Measurements from ENCODE around the gene APOBEC2. TPM values are rescaled to one million over a fixed set of nuclear protein-coding genes. Genes with fewer than 3 reads are reported as not detected.
A peak's percentile ranks its signal among the peaks of the same experiment; 100 is the strongest.

Gene APOBEC2
- total RNA-seq, 1 experiment from 2014 or later, result 4.8 TPM

DNA sequence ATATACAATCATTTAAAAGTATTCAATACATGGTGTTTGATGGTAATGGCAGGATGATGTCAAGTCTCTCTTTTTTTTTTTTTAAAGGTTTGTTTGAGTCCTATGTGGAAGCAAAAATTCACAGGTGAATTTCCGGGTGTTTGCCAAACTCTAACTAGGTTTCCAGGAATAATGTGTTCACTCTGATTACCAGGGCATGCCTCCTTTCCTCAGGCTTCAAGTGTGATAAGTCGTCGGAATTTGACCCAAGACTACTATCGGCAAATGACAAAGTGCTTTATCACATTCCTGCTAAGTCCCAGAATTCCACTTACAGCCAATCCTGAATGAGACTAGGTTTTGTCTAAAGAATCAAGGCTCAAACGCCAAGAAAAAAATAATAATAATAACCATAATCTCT is 11.8 kb downstream of the APOBEC2 start:
- H3K4me3 ChIP-seq (ENCODE audit: low read depth, low read length), result no peak overlapping the region

GRCh38 chr6:41065550-41066026 is 12.6 kb downstream of the APOBEC2 start:
- peaks cover 60% of the 10 kb centered on the region for H3K4me1 Mint-ChIP-seq (ENCODE audit: low read depth, unreplicated experiment)
- BruUV-seq (replicated peaks), result no TSS peak
- peak overlapping the region; percentile 77 for H3K27ac Mint-ChIP-seq (ENCODE audit: unreplicated experiment)
- Histone ChIP-seq H3K9me3 (no peaks in the 10 kb centered on the region), H3K4me3 (ENCODE audit: low read depth, low read length) (no peak overlapping the region), H3K4me1 (peaks cover 68% of the 10 kb centered on the region), H3K27me3 (replicated peaks; ENCODE audit: control insufficient read depth, insufficient read depth, low read length) (no peaks in the 10 kb centered on the region), H3K36me3 (ENCODE audit: control insufficient read depth, insufficient read depth, low read length) (no peaks in the 10 kb centered on the region; the same call in 1 of the 2 replicates)
- DNase-seq, result no peak
- CTCF ChIA-PET, result interaction anchor here (0.9 to 1.0 kb wide), 4 partner anchors 19 to 33 kb away, joined by 3 to 4 read pairs (median 3); no protein-coding TSS in a partner anchor
- POLR2A ChIA-PET, result no interaction called here
- no peaks in the 10 kb centered on the region for H3K27me3 Mint-ChIP-seq (ENCODE audit: insufficient read depth, unreplicated experiment)
- TF ChIP-seq CTCF (IDR thresholded peaks at IDR 0.05; ENCODE audit: insufficient read depth in 1 of 2, low read depth in 1 of 2, low read length in 1 of 2, severe bottlenecking in 1 of 2, unreplicated experiment in 1 of 2), result no peak
- intact Hi-C loops (cut with micrococcal nuclease; ENCODE audit: unreplicated experiment), result loop anchor here (1.0 to 10.0 kb wide), 7 partner anchors 16 to 351 kb away; no protein-coding TSS in a partner anchor
- peak overlapping the region; percentile 70 for H3K4me3 Mint-ChIP-seq (ENCODE audit: unreplicated experiment)
- H3K36me3 Mint-ChIP-seq (ENCODE audit: insufficient read depth, unreplicated experiment), result peaks cover 33% of the 10 kb centered on the region
- no peaks in the 10 kb centered on the region for H3K9me3 Mint-ChIP-seq (ENCODE audit: unreplicated experiment)

More for the DNA sequence above, 11.8 kb downstream of the APOBEC2 start:
- Histone ChIP-seq H3K36me3 (ENCODE audit: control insufficient read depth, insufficient read depth, low read length) (no peaks in the 10 kb centered on the region; the same call in 1 of the 2 replicates), H3K4me1 (peaks cover 70% of the 10 kb centered on the region), H3K9me3 (no peaks in the 10 kb centered on the region), H3K27me3 (replicated peaks; ENCODE audit: control insufficient read depth, insufficient read depth, low read length) (no peaks in the 10 kb centered on the region)
- CTCF ChIA-PET, result interaction anchor here (0.7 to 1.5 kb wide), 4 partner anchors 10 to 699 kb away, joined by 3 to 10 read pairs (median 4); no protein-coding TSS in a partner anchor
- intact Hi-C loops (cut with micrococcal nuclease; ENCODE audit: unreplicated experiment), result loop anchor here (1.0 to 10.0 kb wide), 7 partner anchors 16 to 350 kb away; no protein-coding TSS in a partner anchor
- no peak for TF ChIP-seq CTCF (IDR thresholded peaks at IDR 0.05; ENCODE audit: insufficient read depth in 1 of 2, low read depth in 1 of 2, low read length in 1 of 2, severe bottlenecking in 1 of 2, unreplicated experiment in 1 of 2)
- POLR2A ChIA-PET, result interaction anchor here (0.7 kb wide), 1 partner anchor 350 kb away, joined by 6 read pairs; no protein-coding TSS in a partner anchor
- BruUV-seq (replicated peaks), result no TSS peak
- no peaks in the 10 kb centered on the region for H3K27me3 Mint-ChIP-seq (ENCODE audit: insufficient read depth, unreplicated experiment)
- H3K4me3 Mint-ChIP-seq (ENCODE audit: unreplicated experiment), result peak overlapping the region; percentile 70
- peaks cover 41% of the 10 kb centered on the region for H3K36me3 Mint-ChIP-seq (ENCODE audit: insufficient read depth, unreplicated experiment)
- H3K9me3 Mint-ChIP-seq (ENCODE audit: unreplicated experiment), result peaks cover 7% of the 10 kb centered on the region
- H3K4me1 Mint-ChIP-seq (ENCODE audit: low read depth, unreplicated experiment), result peaks cover 64% of the 10 kb centered on the region
- H3K27ac Mint-ChIP-seq (ENCODE audit: unreplicated experiment), result peak overlapping the region; percentile 68
- DNase-seq, result peak; percentile 62 to 72

DNA sequence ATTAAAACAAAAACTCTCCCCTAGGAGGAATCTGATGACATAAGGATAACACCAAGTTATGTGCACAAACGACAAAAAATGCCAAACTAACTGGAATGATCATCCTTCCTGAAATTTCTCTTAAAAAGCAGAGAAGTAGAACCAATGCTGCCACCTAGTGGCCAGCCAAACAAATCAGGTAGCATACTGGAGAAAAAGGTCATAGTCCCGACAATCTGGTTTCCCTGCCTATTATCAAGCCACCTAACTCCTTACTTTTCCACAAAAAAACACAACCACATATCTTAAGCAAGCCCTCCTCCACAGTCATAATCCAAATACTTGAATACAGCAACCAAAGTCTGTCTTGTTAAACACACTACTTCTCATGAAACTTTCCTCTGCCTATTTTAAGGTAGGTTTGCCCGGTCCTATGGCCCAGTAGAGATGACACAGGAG is 13.9 kb downstream of the APOBEC2 start:
- peaks cover 22% of the 10 kb centered on the region for H3K36me3 Mint-ChIP-seq (ENCODE audit: insufficient read depth, unreplicated experiment)
- peak overlapping the region; percentile 54 for H3K4me3 Mint-ChIP-seq (ENCODE audit: unreplicated experiment)
- peak; percentile 72 to 79 for DNase-seq
- Histone ChIP-seq H3K9me3 (no peaks in the 10 kb centered on the region), H3K4me3 (ENCODE audit: low read depth, low read length) (no peak overlapping the region), H3K4me1 (peaks cover 61% of the 10 kb centered on the region), H3K27me3 (replicated peaks; ENCODE audit: control insufficient read depth, insufficient read depth, low read length) (no peaks in the 10 kb centered on the region), H3K36me3 (ENCODE audit: control insufficient read depth, insufficient read depth, low read length) (no peaks in the 10 kb centered on the region; the same call in 1 of the 2 replicates)
- no peaks in the 10 kb centered on the region for H3K27me3 Mint-ChIP-seq (ENCODE audit: insufficient read depth, unreplicated experiment)
- intact Hi-C loops (cut with micrococcal nuclease; ENCODE audit: unreplicated experiment), result loop anchor here (5.0 to 10.0 kb wide), 2 partner anchors 40 to 352 kb away; no protein-coding TSS in a partner anchor
- POLR2A ChIA-PET, result no interaction called here
- peaks cover 56% of the 10 kb centered on the region for H3K4me1 Mint-ChIP-seq (ENCODE audit: low read depth, unreplicated experiment)
- peak overlapping the region; percentile 77 for H3K27ac Mint-ChIP-seq (ENCODE audit: unreplicated experiment)
- BruUV-seq (replicated peaks), result no TSS peak
- peak; percentile 70 to 78 for TF ChIP-seq CTCF (IDR thresholded peaks at IDR 0.05; ENCODE audit: insufficient read depth in 1 of 2, low read depth in 1 of 2, low read length in 1 of 2, severe bottlenecking in 1 of 2, unreplicated experiment in 1 of 2)
- no peaks in the 10 kb centered on the region for H3K9me3 Mint-ChIP-seq (ENCODE audit: unreplicated experiment)
- CTCF ChIA-PET, result no interaction called here

All from Caco-2 (cell line).